GM18526 (cell line): ENCODE measurements around the gene ARMC9.

ENCODE experiments used
- POLR2A ChIP-seq: IDR thresholded peaks from 3 replicates; pipeline ENCODE4 v1.6.1; 2011; ENCODE audit not compliant: insufficient read length; ENCODE audit errors: extremely low read depth

ARMC9 gene

GRCh38 chr2:231399046-231399852 is 200.8 kb downstream of the ARMC9 start:
- no peak for TF ChIP-seq POLR2A

GRCh38 chr2:231399853-231400680 is 201.6 kb downstream of the ARMC9 start:
- TF ChIP-seq POLR2A, result no peak

- TF ChIP-seq POLR2A, result no peak
Measured at GRCh38 chr2:231409776-231410175, 211.3 kb downstream of the ARMC9 start.

- TF ChIP-seq POLR2A, result no peak
Measured at GRCh38 chr2:231410293-231411004, 212.0 kb downstream of the ARMC9 start.

GRCh38 chr2:231411237-231411636 is 212.8 kb downstream of the ARMC9 start:
- no peak for TF ChIP-seq POLR2A

GRCh38 chr2:231411831-231412617 is 213.6 kb downstream of the ARMC9 start:
- TF ChIP-seq POLR2A, result no peak

- no peak for TF ChIP-seq POLR2A
Measured at GRCh38 chr2:231412618-231412963, 214.2 kb downstream of the ARMC9 start.

GRCh38 chr2:231413456-231413855 is 215.0 kb downstream of the ARMC9 start:
- no peak for TF ChIP-seq POLR2A

- TF ChIP-seq POLR2A, result no peak
Measured at GRCh38 chr2:231413921-231414476, 215.6 kb downstream of the ARMC9 start.

GRCh38 chr2:231415029-231415428 is 216.6 kb downstream of the ARMC9 start:
- no peak for TF ChIP-seq POLR2A

- no peak for TF ChIP-seq POLR2A
Measured at GRCh38 chr2:231418820-231419640, 220.6 kb downstream of the ARMC9 start.

- TF ChIP-seq POLR2A, result no peak
Measured at GRCh38 chr2:231421051-231421580, 222.7 kb downstream of the ARMC9 start.

- no peak for TF ChIP-seq POLR2A
Measured at GRCh38 chr2:231422056-231422455, 223.6 kb downstream of the ARMC9 start.
